Measurements from ENCODE around the gene SH3PXD2B.

GRCh38 chr5:172364773-172365172 lies 89.6 kb downstream of the SH3PXD2B start:
- TF ChIP-seq CTCF (IDR thresholded peaks at IDR 0.05; ENCODE audit: low read length), result no peak
- no peak for TF ChIP-seq EZH2 (IDR thresholded peaks at IDR 0.05; ENCODE audit: borderline replicate concordance, low read length)

Data from OCI-LY1 (cell line).